ENCODE measurements around the gene UNC93A.

DNA sequence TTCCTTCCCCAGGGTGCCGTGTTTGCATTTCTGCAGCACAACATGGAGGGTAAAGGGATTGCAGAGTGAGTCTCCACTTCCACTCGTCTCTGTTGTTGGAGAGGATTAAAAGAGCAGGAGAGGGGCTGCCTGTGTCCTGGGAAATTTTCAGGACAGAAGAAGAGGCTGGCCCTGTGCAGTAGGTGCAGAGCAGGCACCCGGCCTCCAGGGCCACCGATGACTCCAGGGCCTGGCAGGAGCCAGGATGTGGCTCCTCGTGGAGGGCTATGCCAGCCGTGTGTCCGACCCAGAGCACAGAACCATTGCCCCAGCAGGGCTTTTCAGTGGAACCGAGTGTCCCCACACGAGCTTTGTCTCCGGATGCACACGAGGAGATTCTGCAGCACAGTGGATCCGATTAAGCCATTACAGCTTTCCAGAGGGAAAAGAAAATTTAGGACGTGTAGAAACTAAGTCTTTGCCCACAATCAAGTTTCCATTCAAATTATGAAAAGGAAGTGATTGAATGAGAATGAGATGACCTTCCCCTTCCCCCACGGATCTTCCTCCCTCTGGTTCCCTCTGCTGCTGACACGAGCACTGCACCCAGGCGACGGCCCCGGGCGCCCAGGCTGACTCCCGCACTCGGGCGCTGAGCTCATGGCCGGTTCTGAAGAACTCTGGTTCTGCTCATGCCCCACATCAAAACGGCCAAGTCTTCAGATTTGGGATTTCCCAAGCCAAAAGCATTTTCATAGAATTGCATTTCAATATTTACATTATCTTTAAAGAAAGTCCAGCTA lies 43.1 kb upstream of the UNC93A start:
- TF ChIP-seq, protein P1, sequence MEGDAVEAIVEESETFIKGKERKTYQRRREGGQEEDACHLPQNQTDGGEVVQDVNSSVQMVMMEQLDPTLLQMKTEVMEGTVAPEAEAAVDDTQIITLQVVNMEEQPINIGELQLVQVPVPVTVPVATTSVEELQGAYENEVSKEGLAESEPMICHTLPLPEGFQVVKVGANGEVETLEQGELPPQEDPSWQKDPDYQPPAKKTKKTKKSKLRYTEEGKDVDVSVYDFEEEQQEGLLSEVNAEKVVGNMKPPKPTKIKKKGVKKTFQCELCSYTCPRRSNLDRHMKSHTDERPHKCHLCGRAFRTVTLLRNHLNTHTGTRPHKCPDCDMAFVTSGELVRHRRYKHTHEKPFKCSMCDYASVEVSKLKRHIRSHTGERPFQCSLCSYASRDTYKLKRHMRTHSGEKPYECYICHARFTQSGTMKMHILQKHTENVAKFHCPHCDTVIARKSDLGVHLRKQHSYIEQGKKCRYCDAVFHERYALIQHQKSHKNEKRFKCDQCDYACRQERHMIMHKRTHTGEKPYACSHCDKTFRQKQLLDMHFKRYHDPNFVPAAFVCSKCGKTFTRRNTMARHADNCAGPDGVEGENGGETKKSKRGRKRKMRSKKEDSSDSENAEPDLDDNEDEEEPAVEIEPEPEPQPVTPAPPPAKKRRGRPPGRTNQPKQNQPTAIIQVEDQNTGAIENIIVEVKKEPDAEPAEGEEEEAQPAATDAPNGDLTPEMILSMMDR (IDR thresholded peaks at IDR 0.05; ENCODE audit: poor library complexity) = no peak
- no peak for TF ChIP-seq EZH2phosphoT487 (IDR thresholded peaks at IDR 0.05; ENCODE audit: low read depth, severe bottlenecking, unreplicated experiment)

Measured in hepatocyte (in vitro differentiated cells).